NCI-H1417 (cell line): ENCODE results near the gene VDR.
"Not testable (repeated sequence)": the region's sequence is repeated elsewhere in the genome, so short reads cannot be mapped to it uniquely, and the experiment has no call there.

Experiments used
- DNase-seq, 3 experiments: peaks; one replicate each; lab custom pipeline; 2025; lab: John Stamatoyannopoulos, UW

VDR gene

GRCh38 chr12:47813511-47814196 lies 91.1 kb downstream of the VDR start:
- no peak for DNase-seq

DNA sequence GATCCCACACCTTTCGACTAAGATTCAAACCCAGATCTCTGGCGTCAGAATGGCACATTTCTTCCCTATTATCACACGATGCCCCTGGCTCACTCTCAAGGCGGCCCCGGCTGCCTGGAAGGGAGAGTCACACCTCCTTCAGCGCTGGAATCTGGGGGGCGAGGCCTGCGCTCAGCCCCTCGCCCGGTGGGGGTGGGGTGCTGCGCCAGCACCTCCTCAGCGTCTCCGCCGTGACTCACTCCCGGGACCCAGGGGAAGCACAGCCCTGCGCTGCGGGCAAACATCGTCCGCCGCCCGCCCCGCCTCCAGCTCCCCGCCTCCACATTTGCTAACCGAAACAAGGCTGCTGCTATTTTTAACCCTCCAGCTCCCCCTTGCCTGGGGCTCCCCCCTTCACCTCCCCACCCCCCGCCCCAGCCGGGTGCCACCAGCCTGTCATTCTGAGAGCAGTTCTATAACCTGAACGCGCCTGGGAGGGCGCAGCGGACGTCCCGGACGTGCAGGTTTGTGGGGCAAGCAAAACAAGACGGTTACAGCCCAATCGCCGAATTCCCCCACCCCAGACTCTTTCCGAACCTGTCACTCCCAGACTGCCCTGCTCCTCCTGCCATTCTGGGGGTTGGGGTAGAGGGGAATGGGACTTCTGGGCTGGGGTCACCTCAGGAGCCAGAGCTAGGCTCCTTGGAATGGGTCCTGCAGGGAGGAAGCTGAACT lies 91.8 kb downstream of the VDR start:
- no peak for DNase-seq

GRCh38 chr12:47811581-47812484 lies 93.0 kb downstream of the VDR start:
- DNase-seq, result no peak

DNA sequence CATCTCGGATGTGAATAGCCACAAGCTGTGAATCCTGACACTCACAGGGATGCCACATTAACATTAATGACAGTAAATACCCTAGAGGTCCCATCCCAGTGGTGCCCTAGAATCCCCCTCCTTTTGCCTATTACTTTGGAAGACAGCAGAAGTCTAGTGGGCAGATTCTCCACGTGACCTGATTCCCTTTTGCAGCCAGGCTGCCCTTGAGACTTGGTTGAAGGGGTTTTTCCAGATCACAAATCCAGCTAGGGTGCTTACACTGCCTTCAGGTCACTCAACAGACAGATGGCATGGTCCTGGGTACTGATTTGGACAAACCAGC lies 93.8 kb downstream of the VDR start:
- no peak for DNase-seq

- not testable (repeated sequence) for DNase-seq
Observed at GRCh38 chr12:47809518-47809917, 95.3 kb downstream of the VDR start.

GRCh38 chr12:47808574-47809365 lies 96.0 kb downstream of the VDR start:
- no peak for DNase-seq

- peak in 2 of 3 experiments; percentile 61 to 78 for DNase-seq
Observed at GRCh38 chr12:47808050-47808449, 96.7 kb downstream of the VDR start.

GRCh38 chr12:47807338-47807737 lies 97.5 kb downstream of the VDR start:
- DNase-seq, result no peak

DNA sequence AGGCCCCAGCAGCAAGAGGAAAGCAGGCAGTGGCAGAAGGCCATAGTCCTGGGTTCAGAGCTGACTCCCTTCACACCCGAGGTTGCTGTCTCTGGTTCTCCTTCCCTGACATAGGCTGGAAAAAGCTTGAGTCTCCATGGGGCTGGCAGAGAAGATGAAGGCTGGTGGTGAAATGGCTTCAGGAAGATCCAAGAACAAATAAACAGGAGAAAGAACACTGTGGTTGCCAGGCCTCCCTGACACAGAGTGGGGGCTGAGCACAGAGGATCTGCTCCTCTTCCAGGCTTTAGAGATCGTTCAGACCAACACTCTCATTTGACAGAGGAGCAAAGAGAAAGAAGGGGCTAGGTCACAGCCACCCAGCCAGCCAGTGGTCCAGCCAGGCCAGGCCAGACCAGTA lies 99.4 kb downstream of the VDR start:
- no peak for DNase-seq

- no peak for DNase-seq
Observed at GRCh38 chr12:47804171-47804570, 100.6 kb downstream of the VDR start.

GRCh38 chr12:47803191-47803875 lies 101.5 kb downstream of the VDR start:
- no peak for DNase-seq

DNA sequence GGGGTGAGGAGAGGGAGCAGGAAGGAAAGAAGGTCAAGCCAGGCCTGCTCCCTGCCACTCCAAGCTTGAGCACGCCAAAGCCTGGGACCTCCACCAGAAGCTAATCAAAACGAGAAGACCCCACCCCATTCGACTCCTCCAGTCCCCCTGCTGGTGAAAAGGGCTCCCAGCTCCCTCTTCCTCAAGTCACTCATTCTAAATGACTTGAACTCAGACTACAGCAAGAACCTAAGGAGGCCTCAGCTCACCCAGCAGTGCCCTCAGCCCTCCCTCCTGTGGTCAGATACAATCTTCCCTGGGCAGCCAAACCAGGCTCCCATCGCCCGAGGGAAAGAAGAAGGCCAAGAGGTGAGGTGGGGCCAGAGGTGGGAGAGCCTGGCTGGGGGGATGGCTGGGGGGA lies 102.5 kb downstream of the VDR start:
- DNase-seq, result no peak

GRCh38 chr12:47801904-47802246 lies 102.9 kb downstream of the VDR start:
- DNase-seq, result no peak

GRCh38 chr12:47801170-47801903 lies 103.5 kb downstream of the VDR start:
- DNase-seq, result no peak

- DNase-seq, result no peak
Observed at GRCh38 chr12:47800582-47800981, 104.2 kb downstream of the VDR start.

DNA sequence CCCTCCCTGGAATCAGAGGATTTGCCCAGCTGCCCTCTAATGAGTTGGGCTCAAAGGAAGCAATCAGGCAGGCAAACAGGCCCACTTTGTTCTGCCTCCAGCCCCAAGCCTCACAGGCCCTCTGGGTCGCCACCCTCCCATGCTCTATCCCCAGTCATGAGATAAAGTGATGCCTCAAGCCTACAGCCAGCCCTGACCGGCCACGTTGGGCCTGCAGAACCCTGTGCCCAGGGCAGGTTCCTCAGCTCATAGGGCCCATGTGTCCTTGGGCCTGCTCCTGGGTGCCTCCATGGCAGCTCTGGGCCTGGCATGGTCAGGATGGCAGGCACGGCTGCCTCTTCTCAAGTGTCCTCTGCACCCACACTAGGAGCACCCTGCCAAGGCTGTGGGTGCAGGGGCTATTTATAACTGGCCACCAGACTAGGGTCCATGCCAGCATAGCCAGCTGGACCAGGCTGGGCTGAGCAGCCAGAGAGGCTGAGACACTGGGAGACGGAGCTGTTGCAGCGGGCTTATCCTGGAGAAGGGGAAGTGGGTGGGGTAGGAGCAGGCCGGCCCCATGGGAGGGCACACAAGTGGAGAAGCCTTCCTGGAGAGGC lies 105.3 kb downstream of the VDR start:
- no peak for DNase-seq

- no peak for DNase-seq
Observed at GRCh38 chr12:47798382-47798948, 106.3 kb downstream of the VDR start.

DNA sequence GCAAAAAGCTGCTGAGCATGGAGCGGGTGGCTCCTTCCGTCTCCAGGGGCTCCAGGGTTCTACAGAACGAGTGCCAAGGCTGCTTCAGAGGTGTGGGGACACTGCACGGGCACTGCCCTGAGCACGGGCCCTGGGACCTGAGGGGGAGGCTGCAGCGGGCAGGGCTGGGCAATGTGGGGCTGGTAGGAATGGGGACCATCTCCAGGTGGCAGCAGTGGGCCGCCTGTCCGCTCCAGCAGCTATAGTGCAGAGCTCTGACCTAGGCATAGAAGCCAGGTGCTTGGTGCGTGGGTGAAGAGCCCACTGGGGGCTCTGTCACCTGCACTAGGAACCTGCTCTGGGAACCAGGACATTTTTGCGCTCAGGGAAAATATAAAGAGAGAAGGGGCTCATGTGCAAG lies 107.4 kb downstream of the VDR start:
- peak in 2 of 3 experiments; percentile 54 to 69 for DNase-seq

GRCh38 chr12:47795814-47796411 lies 108.9 kb downstream of the VDR start:
- DNase-seq, result no peak
